Ammon's horn (tissue), 1 donor: Measurements from ENCODE around the gene ZFR2.
"Not testable (repeated sequence)": the region's sequence is repeated elsewhere in the genome, so short reads cannot be mapped to it uniquely, and the experiment has no call there.

Source experiments
- DNase-seq: peaks from one replicate; pipeline ENCODE4 v3.0.0-alpha.2; 2016; ENCODE audit warnings: low spot score

ZFR2 gene

GRCh38 chr19:3874695-3875094 lies 5.9 kb upstream of the ZFR2 start:
- DNase-seq, result not testable (repeated sequence)

GRCh38 chr19:3873151-3873550 lies 4.3 kb upstream of the ZFR2 start:
- DNase-seq, result no peak

- DNase-seq, result no peak
Observed at GRCh38 chr19:3867971-3868769, 668 bp downstream of the ZFR2 start.

- DNase-seq, result no peak
Observed at GRCh38 chr19:3866910-3867638, 1.8 kb downstream of the ZFR2 start.

GRCh38 chr19:3863648-3864047 lies 5.2 kb downstream of the ZFR2 start:
- no peak for DNase-seq

GRCh38 chr19:3862826-3863500 lies 5.9 kb downstream of the ZFR2 start:
- no peak for DNase-seq

GRCh38 chr19:3860499-3860898 lies 8.3 kb downstream of the ZFR2 start:
- no peak for DNase-seq

GRCh38 chr19:3857449-3858003 lies 11.3 kb downstream of the ZFR2 start:
- no peak for DNase-seq

GRCh38 chr19:3855320-3855719 lies 13.5 kb downstream of the ZFR2 start:
- DNase-seq, result no peak

- DNase-seq, result no peak
Observed at GRCh38 chr19:3852614-3853254, 16.1 kb downstream of the ZFR2 start.

- no peak for DNase-seq
Observed at GRCh38 chr19:3852177-3852511, 16.7 kb downstream of the ZFR2 start.

GRCh38 chr19:3851254-3852176 lies 17.3 kb downstream of the ZFR2 start:
- no peak for DNase-seq

- no peak for DNase-seq
Observed at GRCh38 chr19:3850320-3850972, 18.4 kb downstream of the ZFR2 start.

- DNase-seq, result no peak
Observed at GRCh38 chr19:3849787-3850186, 19.1 kb downstream of the ZFR2 start.

- DNase-seq, result no peak
Observed at GRCh38 chr19:3849092-3849491, 19.7 kb downstream of the ZFR2 start.

- DNase-seq, result no peak
Observed at GRCh38 chr19:3844596-3844995, 24.2 kb downstream of the ZFR2 start.

- DNase-seq, result no peak
Observed at GRCh38 chr19:3842948-3843347, 25.9 kb downstream of the ZFR2 start.

GRCh38 chr19:3840804-3841203 lies 28.0 kb downstream of the ZFR2 start:
- no peak for DNase-seq

- DNase-seq, result no peak
Observed at GRCh38 chr19:3839941-3840340, 28.9 kb downstream of the ZFR2 start.

- DNase-seq, result no peak
Observed at GRCh38 chr19:3838661-3839060, 30.2 kb downstream of the ZFR2 start.

GRCh38 chr19:3837922-3838321 lies 30.9 kb downstream of the ZFR2 start:
- no peak for DNase-seq
